Thoracic aorta endothelial cell (primary cell): ENCODE data around the gene LIM2. TPM values are rescaled to one million over a fixed set of nuclear protein-coding genes. Genes with fewer than 3 reads are reported as not detected.

ENCODE experiments used
- total RNA-seq: library from RNA; depleted of rRNA; stranded (reverse); fragments of >200 nt; gene quantifications from 2 replicates; pipeline ENCODE4 v1.2.3, GENCODE V29; 2012

LIM2 gene, protein sequence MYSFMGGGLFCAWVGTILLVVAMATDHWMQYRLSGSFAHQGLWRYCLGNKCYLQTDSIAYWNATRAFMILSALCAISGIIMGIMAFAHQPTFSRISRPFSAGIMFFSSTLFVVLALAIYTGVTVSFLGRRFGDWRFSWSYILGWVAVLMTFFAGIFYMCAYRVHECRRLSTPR
- not detected in 2 replicates for total RNA-seq

DNA sequence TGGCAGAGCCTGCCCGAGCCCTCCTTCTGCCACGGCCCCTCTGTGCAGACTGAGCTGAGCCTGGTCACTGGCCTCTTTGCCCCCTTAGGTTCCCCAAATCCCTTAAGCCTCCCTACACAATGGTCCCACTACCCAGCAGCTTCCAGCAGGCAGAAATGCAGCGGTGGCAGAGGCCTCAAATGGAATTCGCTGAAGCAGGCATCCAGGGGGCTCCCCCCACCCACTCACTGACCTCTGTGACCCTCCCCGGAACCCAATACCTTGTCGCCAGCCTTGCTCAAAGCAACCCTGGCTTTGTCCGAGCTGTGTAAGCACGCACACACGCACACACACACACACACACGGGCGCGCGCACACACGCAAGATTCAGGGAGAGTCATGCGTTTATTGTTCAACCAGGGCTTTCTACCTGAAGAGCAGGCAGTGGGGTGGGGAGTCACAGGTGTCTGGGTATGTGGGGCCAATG, at the start of gene LIM2:
LIM2 (minus strand) TSS at position 51 of the 466 bp plus-strand sequence. CDS start 531 bp downstream, outside the sequence.

DNA sequence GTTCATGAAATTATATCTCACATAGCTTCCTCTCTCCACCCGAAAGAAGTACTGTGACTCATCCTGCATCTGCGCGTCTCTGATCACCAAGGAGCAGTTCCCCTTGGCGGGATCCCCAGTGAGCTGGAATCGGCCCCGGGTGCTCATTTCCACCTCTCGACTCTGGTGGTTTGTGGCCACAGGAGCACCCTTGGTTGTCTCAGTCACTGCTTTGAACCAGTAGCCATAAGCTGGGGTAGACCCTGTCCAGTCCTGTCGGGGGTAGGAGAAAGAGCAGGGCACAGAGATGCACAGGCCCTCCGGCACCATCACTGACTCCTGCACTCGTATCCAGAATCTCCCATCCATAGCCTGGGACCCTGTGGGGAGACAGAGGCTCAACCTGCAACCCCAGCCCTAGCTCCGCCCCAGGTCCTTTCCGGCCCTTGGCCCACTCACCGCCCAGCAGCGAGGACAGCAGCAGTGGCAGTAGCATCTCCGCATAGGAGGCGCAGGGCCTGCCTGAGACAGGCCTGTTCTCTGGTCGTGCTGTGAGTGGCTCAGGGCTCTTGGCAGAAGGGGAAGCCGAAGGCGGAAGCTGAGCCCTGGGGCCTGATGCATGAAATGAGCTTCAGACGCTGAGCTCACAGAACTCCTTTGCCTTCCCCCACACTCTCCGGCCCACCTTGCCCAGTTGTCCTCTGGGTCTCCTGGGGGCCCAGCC, 29.5 kb upstream of the LIM2 start, which contains the start of gene SIGLEC10:
SIGLEC10 (minus strand) TSS at position 536 of the 703 bp plus-strand sequence; CDS start at position 475, 61 bp downstream.

DNA sequence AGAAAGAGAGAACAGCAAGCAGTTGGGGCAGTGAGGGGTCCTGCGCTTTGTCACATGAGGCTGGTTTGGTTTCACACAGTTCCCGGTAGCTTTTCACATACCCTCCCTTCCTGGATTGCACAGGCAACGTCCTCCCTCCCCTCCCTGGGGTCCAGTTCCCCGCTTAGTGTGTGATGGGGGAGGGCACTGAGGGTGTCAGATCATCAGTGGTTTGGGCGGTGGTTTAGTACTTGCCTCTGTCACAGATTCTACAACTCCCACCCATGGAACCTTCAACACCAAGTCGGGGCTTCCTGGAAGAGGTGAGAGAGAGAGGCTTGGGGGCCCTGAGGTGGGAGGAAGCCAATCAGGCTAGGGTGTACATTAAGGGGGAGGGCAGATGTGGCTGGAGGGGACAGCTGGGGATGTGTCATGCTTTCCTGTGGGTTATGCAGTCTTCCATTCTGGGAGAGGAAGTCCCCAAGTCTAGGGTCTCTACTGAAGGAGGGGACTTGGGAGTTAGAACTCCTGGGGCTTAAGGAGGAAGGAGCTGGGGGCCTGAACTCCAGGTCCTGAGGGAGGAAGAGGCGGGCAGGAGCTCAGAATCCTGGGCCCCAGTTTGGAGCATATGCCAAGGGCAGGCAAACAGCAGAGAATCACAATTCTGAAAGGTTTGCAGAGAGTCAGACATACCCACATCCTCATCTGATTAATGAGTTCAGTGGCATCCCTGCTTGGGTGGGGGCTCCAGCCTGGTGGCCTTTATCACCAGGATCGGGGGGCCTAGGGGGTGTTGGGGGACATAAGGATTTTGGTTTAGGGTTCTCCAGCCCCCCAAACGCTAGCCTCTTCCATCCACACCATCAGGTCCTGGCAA, 14.9 kb downstream of the LIM2 start, which contains the start of gene NKG7:
NKG7 (minus strand) TSS at position 6 of the 856 bp plus-strand sequence. CDS start 119 bp downstream, outside the sequence.

DNA sequence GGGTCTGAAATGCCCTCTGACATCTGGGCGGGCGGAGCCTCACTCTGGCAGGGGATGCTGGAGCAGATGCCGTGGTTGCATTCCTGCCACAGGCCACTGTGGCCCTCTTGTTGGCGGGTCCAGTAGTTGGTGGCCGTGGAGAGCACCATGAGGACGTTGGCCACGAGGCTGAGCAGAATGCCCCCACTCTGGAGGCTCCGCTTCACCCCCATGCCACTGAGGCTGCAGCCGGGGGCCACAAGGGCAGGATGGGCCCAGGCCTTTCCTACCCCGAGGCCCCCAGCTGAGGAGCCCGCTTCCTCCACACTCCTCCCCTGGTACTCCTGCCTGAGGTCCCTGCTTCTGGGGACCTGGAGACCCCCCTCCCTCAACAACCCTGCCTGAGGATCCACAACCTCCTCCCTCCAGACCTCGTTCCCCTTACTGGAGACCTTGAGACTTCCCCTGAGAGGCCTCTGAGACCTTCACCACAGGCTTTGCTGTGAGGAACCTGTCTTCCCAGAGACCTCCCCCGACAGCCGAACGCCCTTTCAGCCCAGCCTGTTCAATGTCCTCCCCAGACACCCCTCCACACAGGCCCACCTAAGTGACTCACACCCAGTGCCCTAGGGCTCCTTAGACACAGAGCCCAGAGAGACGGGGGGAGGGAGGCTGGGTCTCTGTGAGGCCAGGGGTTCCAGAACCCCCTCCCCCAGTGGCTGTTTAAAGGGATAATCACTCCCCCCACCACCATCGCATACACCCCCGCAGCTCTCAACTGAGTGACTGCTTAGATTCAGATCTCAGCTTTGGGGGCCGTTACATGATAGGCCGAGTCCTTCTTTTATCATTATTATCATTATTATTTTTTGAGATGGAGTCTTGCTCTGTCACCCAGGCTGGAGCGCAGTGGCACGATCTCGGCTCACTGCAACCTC, 19.1 kb downstream of the LIM2 start, which contains the start of gene CLDND2:
CLDND2 (minus strand) TSS at position 638 of the 917 bp plus-strand sequence; CDS start at position 212, 426 bp downstream.

DNA sequence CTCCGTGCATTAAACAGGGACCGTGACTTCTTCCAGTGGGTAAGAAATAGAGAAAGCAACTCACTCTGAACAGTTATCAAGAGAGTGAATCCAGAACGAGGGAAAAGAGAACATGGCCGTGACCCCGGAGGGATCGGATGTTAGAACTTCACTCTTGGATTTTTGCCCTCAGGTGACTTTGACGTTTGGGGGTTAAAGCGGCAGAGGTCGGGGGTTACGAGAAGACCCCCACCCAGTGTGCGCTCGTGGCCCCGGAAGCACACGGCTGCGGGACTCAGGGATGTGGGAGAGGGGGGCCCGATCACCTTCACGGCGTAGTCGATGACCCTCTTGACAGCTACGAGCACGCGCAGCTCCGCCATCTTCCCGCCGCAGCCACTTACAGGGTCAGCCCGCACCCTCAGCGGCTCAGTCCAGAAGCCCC, 21.8 kb downstream of the LIM2 start, which contains the start of gene ETFB:
ETFB (minus strand) TSS at position 424 of the 424 bp plus-strand sequence; CDS start at position 362, 62 bp downstream.

DNA sequence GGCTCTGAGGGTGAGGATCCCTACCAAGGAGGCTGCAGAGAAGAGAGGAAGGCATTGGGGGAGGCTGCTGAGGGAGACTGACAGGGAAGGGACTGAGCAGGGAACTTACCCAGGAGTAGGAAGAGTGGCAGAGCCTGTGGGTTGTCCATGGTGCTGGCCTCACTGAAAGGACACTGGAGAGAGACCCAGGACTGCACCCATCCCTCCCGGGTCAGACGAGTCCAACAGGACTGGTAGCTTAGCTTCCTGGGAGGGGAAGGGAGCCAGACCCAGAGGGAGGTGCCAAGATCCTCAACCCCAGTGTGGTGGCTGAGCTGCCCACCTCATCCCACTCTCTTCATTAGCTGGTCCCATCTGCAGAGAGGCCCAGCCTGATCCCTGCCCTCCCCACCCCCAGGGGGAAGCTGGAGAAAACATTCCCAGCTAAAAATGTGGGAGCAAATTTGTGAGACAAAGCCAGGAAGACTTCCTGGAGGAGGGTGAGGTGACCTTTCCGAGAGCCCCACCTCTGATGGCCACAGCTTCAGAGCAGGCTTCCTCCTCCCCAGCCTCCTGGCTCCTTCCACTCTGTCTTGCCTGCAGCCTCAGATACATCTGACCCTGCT, 45.7 kb downstream of the LIM2 start, which contains the start of gene VSIG10L:
VSIG10L (minus strand) TSS at position 164 of the 605 bp plus-strand sequence; CDS start at position 149, 15 bp downstream.

Other genes with a start within 250 kb of the LIM2 start
- gene SIGLEC7, start 245.7 kb downstream of the LIM2 start, total RNA-seq: not detected in 2 replicates
- not detected in 2 replicates for gene CD33, start 162.9 kb downstream of the LIM2 start, total RNA-seq
- gene SIGLECL1, start 136.9 kb downstream of the LIM2 start, total RNA-seq: not detected in 2 replicates
- gene IGLON5, start 76.3 kb downstream of the LIM2 start, total RNA-seq: not detected in 2 replicates
- 0.27 and 0.29 TPM in 2 replicates for gene VSIG10L, start 45.8 kb downstream of the LIM2 start, total RNA-seq
- gene ETFB, start 21.6 kb downstream of the LIM2 start, total RNA-seq: 47.1 and 71.4 TPM in 2 replicates
- gene CLDND2, start 19.0 kb downstream of the LIM2 start, total RNA-seq: not detected in 2 replicates
- gene NKG7, start 15.3 kb downstream of the LIM2 start, total RNA-seq: not detected in 2 replicates
- gene C19orf84, start 2.6 kb upstream of the LIM2 start, total RNA-seq: not detected in 2 replicates
- gene SIGLEC10, start 29.7 kb upstream of the LIM2 start, total RNA-seq: not detected in 2 replicates
- not detected in 2 replicates for gene SIGLEC8, start 70.5 kb upstream of the LIM2 start, total RNA-seq
- not detected in 2 replicates for gene CEACAM18, start 90.6 kb upstream of the LIM2 start, total RNA-seq
- not detected in 2 replicates for gene SIGLEC12, start 113.8 kb upstream of the LIM2 start, total RNA-seq
- gene SIGLEC6, start 143.7 kb upstream of the LIM2 start, total RNA-seq: not detected in 2 replicates
- 9.6 and 14.4 TPM in 2 replicates for gene ZNF175, start 183.3 kb upstream of the LIM2 start, total RNA-seq
- not detected in 2 replicates for gene SIGLEC5, start 242.4 kb upstream of the LIM2 start, total RNA-seq